ENCODE measurements around the gene VARS2. TPM values are rescaled to one million over a fixed set of nuclear protein-coding genes. Genes with fewer than 3 reads are reported as not detected.
A peak's percentile ranks its signal among the peaks of the same experiment; 100 is the strongest.

VARS2 gene
- total RNA-seq, 1 donor from 2014 or later: 34.7 TPM

DNA sequence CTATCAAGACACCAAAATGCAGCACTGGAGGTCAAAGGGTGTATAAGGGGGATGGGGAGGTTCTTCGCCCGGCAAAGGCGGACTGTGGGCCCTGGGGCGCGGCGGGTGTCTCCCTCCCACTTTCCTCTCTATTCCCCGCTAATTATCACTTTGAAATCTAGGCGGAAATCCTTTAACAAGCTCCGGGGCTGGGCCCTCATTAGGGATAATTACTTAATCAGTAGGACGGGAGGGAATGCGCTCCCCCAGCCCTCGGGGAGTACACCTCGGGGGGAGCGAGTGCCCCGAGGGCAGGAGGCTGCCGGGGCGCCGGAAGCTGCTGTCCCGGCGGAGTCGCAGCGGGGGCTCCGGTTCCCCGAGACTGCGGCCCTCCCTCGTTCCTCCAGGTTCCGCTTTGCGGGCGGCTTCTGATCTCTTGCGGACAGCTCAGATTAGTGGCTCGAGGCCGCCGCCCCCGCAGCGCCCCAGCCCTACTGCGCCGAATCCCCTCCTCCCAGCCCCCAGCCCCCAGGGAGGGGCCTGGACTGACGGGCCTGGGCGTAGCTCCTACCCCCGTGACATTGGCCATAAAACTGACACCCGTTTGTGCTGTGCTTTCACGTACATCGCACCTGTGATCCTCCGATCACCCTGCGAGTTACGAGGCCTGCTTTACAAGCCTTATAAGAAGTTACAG lies 41.5 kb downstream of the VARS2 start:
- Histone ChIP-seq H3K27me3 (ENCODE audit: control insufficient read depth, insufficient read depth, low read length) (no peaks in the 10 kb centered on the region), H3K4me3 (ENCODE audit: low read depth, low read length) (peak overlapping the region; percentile 30), H3K36me3 (ENCODE audit: control insufficient read depth, insufficient read depth, low read length) (no peaks in the 10 kb centered on the region)
- DNase-seq (ENCODE audit: low read depth): no peak
- TF ChIP-seq, protein P1, sequence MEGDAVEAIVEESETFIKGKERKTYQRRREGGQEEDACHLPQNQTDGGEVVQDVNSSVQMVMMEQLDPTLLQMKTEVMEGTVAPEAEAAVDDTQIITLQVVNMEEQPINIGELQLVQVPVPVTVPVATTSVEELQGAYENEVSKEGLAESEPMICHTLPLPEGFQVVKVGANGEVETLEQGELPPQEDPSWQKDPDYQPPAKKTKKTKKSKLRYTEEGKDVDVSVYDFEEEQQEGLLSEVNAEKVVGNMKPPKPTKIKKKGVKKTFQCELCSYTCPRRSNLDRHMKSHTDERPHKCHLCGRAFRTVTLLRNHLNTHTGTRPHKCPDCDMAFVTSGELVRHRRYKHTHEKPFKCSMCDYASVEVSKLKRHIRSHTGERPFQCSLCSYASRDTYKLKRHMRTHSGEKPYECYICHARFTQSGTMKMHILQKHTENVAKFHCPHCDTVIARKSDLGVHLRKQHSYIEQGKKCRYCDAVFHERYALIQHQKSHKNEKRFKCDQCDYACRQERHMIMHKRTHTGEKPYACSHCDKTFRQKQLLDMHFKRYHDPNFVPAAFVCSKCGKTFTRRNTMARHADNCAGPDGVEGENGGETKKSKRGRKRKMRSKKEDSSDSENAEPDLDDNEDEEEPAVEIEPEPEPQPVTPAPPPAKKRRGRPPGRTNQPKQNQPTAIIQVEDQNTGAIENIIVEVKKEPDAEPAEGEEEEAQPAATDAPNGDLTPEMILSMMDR (IDR thresholded peaks at IDR 0.05; ENCODE audit: insufficient read depth, low read length, poor library complexity, severe bottlenecking): no peak

DNA sequence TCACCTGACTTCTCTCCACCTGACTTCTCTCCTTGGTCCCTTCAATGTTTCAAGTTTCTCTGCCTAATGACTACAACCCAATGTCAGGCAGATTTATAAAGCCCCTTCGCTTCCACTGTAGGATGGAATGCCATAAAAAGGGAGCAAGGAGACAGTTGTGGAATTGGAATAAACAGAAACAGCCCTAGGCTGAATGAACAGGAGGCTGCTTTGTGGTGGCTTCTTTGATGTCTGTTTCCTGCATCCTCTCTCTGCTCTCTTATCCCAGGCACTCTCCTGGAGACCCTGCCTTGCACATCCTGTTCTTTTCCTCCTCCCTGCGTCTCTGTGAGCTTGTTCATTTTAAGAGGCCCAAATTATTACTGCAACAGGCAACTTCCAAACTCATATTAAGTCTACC lies 43.7 kb downstream of the VARS2 start:
- TF ChIP-seq, protein P1 (IDR thresholded peaks at IDR 0.05; ENCODE audit: insufficient read depth, low read length, poor library complexity, severe bottlenecking): no peak
- Histone ChIP-seq H3K4me3 (ENCODE audit: low read depth, low read length) (no peak overlapping the region), H3K36me3 (ENCODE audit: control insufficient read depth, insufficient read depth, low read length) (no peaks in the 10 kb centered on the region), H3K27me3 (ENCODE audit: control insufficient read depth, insufficient read depth, low read length) (no peaks in the 10 kb centered on the region)
- DNase-seq (ENCODE audit: low read depth): no peak

DNA sequence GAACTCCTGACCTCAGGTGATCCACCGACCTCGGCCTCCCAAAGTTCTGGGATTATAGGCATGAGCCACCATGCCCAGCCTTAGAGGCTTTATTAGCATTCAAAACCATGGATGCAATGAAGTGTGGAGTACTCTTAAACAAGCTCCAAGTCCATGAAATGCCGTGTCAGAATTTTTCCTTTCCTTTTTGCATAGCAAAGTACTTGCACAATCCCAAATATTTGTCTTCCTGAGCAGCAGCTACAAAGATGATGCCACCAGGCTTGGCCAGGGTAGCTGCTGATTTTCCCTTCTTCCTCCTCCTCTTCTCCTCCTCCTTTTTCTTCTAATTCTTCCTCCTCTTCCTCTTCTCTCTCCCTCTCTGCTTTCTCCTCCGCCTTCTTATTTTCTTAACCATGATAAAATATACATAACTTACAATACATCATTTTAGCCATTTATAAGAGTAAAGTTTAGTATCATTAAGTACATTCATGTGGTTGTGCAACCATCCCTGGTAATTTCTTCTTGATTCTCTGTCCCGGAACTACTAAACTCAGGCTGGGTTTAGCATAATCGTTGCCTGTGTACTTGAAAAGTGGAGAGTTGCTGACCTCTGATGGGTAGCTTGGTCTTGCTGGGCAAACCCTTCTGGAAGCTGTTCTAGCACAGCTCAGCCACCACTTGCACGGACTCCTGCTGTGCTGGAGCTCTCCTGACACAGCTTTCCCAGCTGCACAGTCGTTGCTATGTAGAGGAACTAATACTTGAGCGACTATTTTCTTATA lies 47.1 kb downstream of the VARS2 start:
- TF ChIP-seq, protein P1 (IDR thresholded peaks at IDR 0.05; ENCODE audit: insufficient read depth, low read length, poor library complexity, severe bottlenecking): no peak
- H3K4me3 ChIP-seq (ENCODE audit: low read depth, low read length): no peak overlapping the region
- no peaks in the 10 kb centered on the region for H3K36me3 ChIP-seq (ENCODE audit: control insufficient read depth, insufficient read depth, low read length)
- no peak for DNase-seq (ENCODE audit: low read depth)
- no peaks in the 10 kb centered on the region for H3K27me3 ChIP-seq (ENCODE audit: control insufficient read depth, insufficient read depth, low read length)

DNA sequence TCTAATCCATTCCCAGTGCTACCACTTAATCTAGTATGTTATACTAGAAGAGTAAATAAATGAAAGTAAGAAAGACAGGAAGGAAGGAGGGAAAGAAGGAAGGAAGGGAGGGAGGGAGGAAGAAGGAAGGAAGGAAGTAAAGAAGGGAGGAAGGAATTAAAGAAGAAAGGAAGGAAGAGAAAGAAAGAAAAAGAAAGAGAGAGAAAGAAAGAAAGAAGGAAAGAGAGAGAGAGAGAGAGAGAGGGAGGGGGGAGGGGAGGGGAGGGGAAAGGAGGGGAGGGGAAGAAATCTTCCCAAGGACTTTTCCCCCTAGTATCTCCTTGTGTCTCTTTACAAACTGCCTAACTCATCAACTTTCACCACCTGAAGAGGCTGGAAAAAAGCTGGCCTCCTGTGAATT lies 48.7 kb downstream of the VARS2 start:
- Histone ChIP-seq H3K27me3 (ENCODE audit: control insufficient read depth, insufficient read depth, low read length) (no peaks in the 10 kb centered on the region), H3K36me3 (ENCODE audit: control insufficient read depth, insufficient read depth, low read length) (no peaks in the 10 kb centered on the region), H3K4me3 (ENCODE audit: low read depth, low read length) (no peak overlapping the region)
- DNase-seq (ENCODE audit: low read depth): no peak
- TF ChIP-seq, protein P1 (IDR thresholded peaks at IDR 0.05; ENCODE audit: insufficient read depth, low read length, poor library complexity, severe bottlenecking): no peak

DNA sequence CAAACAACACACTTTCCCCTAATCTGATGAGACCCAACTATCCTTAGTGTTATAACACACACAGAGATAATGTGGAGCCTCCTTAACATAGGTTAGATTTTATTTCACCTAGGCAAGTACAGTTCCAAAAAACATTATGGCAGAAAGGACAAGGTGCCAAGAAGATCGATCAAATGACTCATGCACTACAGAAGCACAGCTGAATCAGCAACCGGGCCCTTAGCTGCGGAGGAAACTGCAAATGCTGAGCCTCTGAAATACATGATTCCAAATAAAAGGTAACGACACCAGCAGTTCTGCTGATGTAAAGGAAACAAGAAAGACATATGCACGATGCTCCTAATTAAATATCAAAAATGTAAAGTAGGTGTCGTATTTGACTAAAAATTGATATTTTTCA lies 49.6 kb downstream of the VARS2 start:
- H3K4me3 ChIP-seq (ENCODE audit: low read depth, low read length): no peak overlapping the region
- H3K36me3 ChIP-seq (ENCODE audit: control insufficient read depth, insufficient read depth, low read length): no peaks in the 10 kb centered on the region
- no peak for DNase-seq (ENCODE audit: low read depth)
- no peaks in the 10 kb centered on the region for H3K27me3 ChIP-seq (ENCODE audit: control insufficient read depth, insufficient read depth, low read length)
- TF ChIP-seq, protein P1 (IDR thresholded peaks at IDR 0.05; ENCODE audit: insufficient read depth, low read length, poor library complexity, severe bottlenecking): no peak
